Keratinocyte (primary cell): ENCODE results near the gene TENM4. TPM values are rescaled to one million over a fixed set of nuclear protein-coding genes. Genes with fewer than 3 reads are reported as not detected.

Source experiments
- DNase-seq: peaks from one replicate; pipeline ENCODE4 v3.0.0-alpha.2; 2011; ENCODE audit warnings: low read depth, missing footprints, low spot score
- FAIRE-seq: peaks from 2 replicates; lab custom pipeline; 2011; peaks lifted over from hg19 to GRCh38; lab: Jason Lieb, UNC
- H2AFZ ChIP-seq: 2 replicates; pipeline ENCODE4 v1.6.0; 2012; ENCODE audit warnings: low read length, control low read depth, inconsistent platforms; ENCODE audit not compliant: control insufficient read depth
- H3K27ac ChIP-seq: 2 replicates; pipeline ENCODE4 v1.5.1; 2011; ENCODE audit warnings: low read length; ENCODE audit not compliant: control insufficient read depth, insufficient read depth
- H3K27me3 ChIP-seq: 3 replicates; pipeline ENCODE4 v1.6.0; 2011; ENCODE audit warnings: low read length; ENCODE audit not compliant: control insufficient read depth, insufficient read depth; ENCODE audit errors: extremely low read depth
- H3K36me3 ChIP-seq, 2 experiments: 2 replicates in 1 of 2; 3 replicates in 1 of 2; pipeline ENCODE4 v1.5.1; 2011; ENCODE audit warnings: low read length in 2 of 2, mild to moderate bottlenecking in 1 of 2; ENCODE audit not compliant: control insufficient read depth in 2 of 2, insufficient read depth in 2 of 2; ENCODE audit errors: extremely low read depth in 1 of 2
- H3K4me1 ChIP-seq: 3 replicates; pipeline ENCODE4 v1.5.1; 2011; ENCODE audit warnings: low read length; ENCODE audit not compliant: control insufficient read depth, insufficient read depth; ENCODE audit errors: extremely low read depth
- H3K4me2 ChIP-seq: 3 replicates; pipeline ENCODE4 v1.6.0; 2011; ENCODE audit warnings: low read depth, low read length; ENCODE audit not compliant: control insufficient read depth, insufficient read depth; ENCODE audit errors: extremely low read depth
- H3K4me3 ChIP-seq, 3 experiments: fragments of 200-600 bp in 1 of 3; sonication (generic) in 1 of 3; 2 replicates in 2 of 3; 3 replicates in 1 of 3; pipeline ENCODE4 v1.5.1; 2011 to 2016; ENCODE audit warnings: low read length in 3 of 3, mild to moderate bottlenecking in 3 of 3, control low read depth in 2 of 3, inconsistent platforms in 1 of 3, low read depth in 1 of 3, mixed read lengths in 1 of 3, mixed run types in 1 of 3, moderate library complexity in 1 of 3; ENCODE audit not compliant: control insufficient read depth in 2 of 3, insufficient read depth in 2 of 3; ENCODE audit errors: extremely low read depth in 1 of 3
- H3K79me2 ChIP-seq: 2 replicates; pipeline ENCODE4 v1.6.0; 2012; ENCODE audit warnings: low read length; ENCODE audit not compliant: control insufficient read depth, insufficient read depth
- H3K9ac ChIP-seq: 3 replicates; pipeline ENCODE4 v1.6.0; 2011; ENCODE audit warnings: low read length; ENCODE audit not compliant: control insufficient read depth, insufficient read depth; ENCODE audit errors: extremely low read depth
- H3K9me1 ChIP-seq: 3 replicates; pipeline ENCODE4 v1.6.0; 2011; ENCODE audit warnings: low read length; ENCODE audit not compliant: control insufficient read depth, insufficient read depth; ENCODE audit errors: extremely low read depth
- H3K9me3 ChIP-seq: 2 replicates; pipeline ENCODE4 v1.5.1; 2012; ENCODE audit warnings: low read depth, low read length; ENCODE audit not compliant: control insufficient read depth
- H4K20me1 ChIP-seq: 3 replicates; pipeline ENCODE4 v1.6.0; 2011; ENCODE audit warnings: low read length; ENCODE audit not compliant: control insufficient read depth, insufficient read depth; ENCODE audit errors: extremely low read depth
- CTCF ChIP-seq, 3 experiments: IDR thresholded peaks in 1 of 3; conservative IDR thresholded peaks in 1 of 3; optimal IDR thresholded peaks in 1 of 3; 2 replicates in 2 of 3; 3 replicates in 1 of 3; pipeline versions ENCODE3 to v1.5.1; 2011; ENCODE audit warnings: low read length in 3 of 3, mild to moderate bottlenecking in 3 of 3, moderate library complexity in 2 of 3, control low read depth in 1 of 3, inconsistent platforms in 1 of 3; ENCODE audit not compliant: insufficient read depth in 2 of 3; ENCODE audit errors: extremely low read depth in 1 of 3
- EZH2 ChIP-seq: IDR thresholded peaks from one replicate; pipeline ENCODE4 v1.6.1; 2012; ENCODE audit warnings: inconsistent platforms, mild to moderate bottlenecking, low read length, moderate library complexity
- dilution Hi-C: fragments of 300-500 bp; cut with MboI; formaldehyde crosslinking; loops from one replicate; pipeline ENCODE4 v1.7.0; 2020; ENCODE audit warnings: low sequenced_read_pairs; ENCODE audit not compliant: extremely low pct_ligation_motif_present
- polyA plus RNA-seq, 5 experiments: library from polyadenylated mRNA; depleted of rRNA in 3 of 5; stranded (reverse) in 3 of 5; stranded (forward) in 1 of 5; unstranded in 1 of 5; fragments of >200 nt; gene quantifications; 1 replicate in 1 of 5; 2 replicates in 3 of 5; 3 replicates in 1 of 5; pipeline versions ENCODE4 v1.2.1 to v1.2.3, GENCODE V29; 2011 to 2012; ENCODE audit warnings: missing spikeins in 2 of 5, low read depth in 1 of 5, low replicate concordance in 1 of 5

The TENM4 gene
- polyA plus RNA-seq, 1 donor (not counting 4 experiments of a cell fraction or from before 2014, with no cell fraction given), result 3.5 TPM

GRCh38 chr11:78831571-78831970 is 609.3 kb downstream of the TENM4 start:
- DNase-seq, result no peak
- TF ChIP-seq CTCF (optimal IDR thresholded peaks at IDR 0.05 in 1 of 3, IDR thresholded peaks at IDR 0.05 in 1 of 3, conservative IDR thresholded peaks at IDR 0.05 in 1 of 3; ENCODE audit: extremely low read depth in 1 of 3, insufficient read depth in 2 of 3, low read length in 3 of 3), result no peak
- TF ChIP-seq EZH2, result no peak
- Histone ChIP-seq H3K4me1 (no peaks in the 10 kb centered on the region), H3K36me3 (no peaks in the 10 kb centered on the region), H3K4me2 (no peak overlapping the region), H3K27ac (no peak overlapping the region), H3K27me3 (no peaks in the 10 kb centered on the region), H3K9me1 (no peaks in the 10 kb centered on the region), H3K79me2 (no peaks in the 10 kb centered on the region), H4K20me1 (no peaks in the 10 kb centered on the region), H3K4me3 (no peak overlapping the region), H2AFZ (no peak overlapping the region), H3K9me3 (no peaks in the 10 kb centered on the region), H3K9ac (no peak overlapping the region)
- FAIRE-seq, result no peak
- dilution Hi-C loops, result no loop called here

GRCh38 chr11:78830277-78830819 is 610.5 kb downstream of the TENM4 start:
- H3K4me3 ChIP-seq, result no peak overlapping the region
- TF ChIP-seq EZH2, result no peak
- no peak for TF ChIP-seq CTCF (optimal IDR thresholded peaks at IDR 0.05 in 1 of 3, IDR thresholded peaks at IDR 0.05 in 1 of 3, conservative IDR thresholded peaks at IDR 0.05 in 1 of 3; ENCODE audit: extremely low read depth in 1 of 3, insufficient read depth in 2 of 3, low read length in 3 of 3)
- dilution Hi-C loops, result no loop called here
- FAIRE-seq, result no peak
- no peak overlapping the region for H2AFZ ChIP-seq
- H3K27me3 ChIP-seq, result no peaks in the 10 kb centered on the region
- H3K4me2 ChIP-seq, result no peak overlapping the region
- H3K4me1 ChIP-seq, result no peaks in the 10 kb centered on the region
- H3K27ac ChIP-seq, result no peak overlapping the region
- H3K79me2 ChIP-seq, result no peaks in the 10 kb centered on the region
- H3K9me1 ChIP-seq, result no peaks in the 10 kb centered on the region
- H3K9me3 ChIP-seq, result no peaks in the 10 kb centered on the region
- no peaks in the 10 kb centered on the region for H4K20me1 ChIP-seq
- H3K36me3 ChIP-seq, result no peaks in the 10 kb centered on the region
- no peak overlapping the region for H3K9ac ChIP-seq
- no peak for DNase-seq
